WTC11 (cell line): ENCODE data around the gene ECM2. TPM values are rescaled to one million over a fixed set of nuclear protein-coding genes. Genes with fewer than 3 reads are reported as not detected.

Source experiments
- ATAC-seq: fragments of 200-7000 bp; cut with Tn5 transposase; 2 replicates; pipeline ENCODE4 v1.10.0; 2021; ENCODE audit warnings: mild to moderate bottlenecking, moderate library complexity
- CTCF ChIA-PET: fragments of 300-600 bp; sonication (Branson Sonifier 250); formaldehyde crosslinking; loops from one replicate; lab custom pipeline; 2021; ENCODE audit warnings: antibody characterized with exemption; lab: Charles Lee
- POLR2A ChIA-PET: fragments of 350-600 bp; sonication (Branson Sonifier 250); formaldehyde crosslinking; loops from one replicate; lab custom pipeline; 2021; ENCODE audit warnings: antibody characterized with exemption; lab: Charles Lee
- DNase-seq: peaks from one replicate; pipeline ENCODE4 v3.0.0; 2021; ENCODE audit warnings: low spot score
- H3K27ac Mint-ChIP-seq: 2 replicates; pipeline ENCODE4 v1.8.0; 2021; ENCODE audit warnings: mixed read lengths
- H3K27me3 Mint-ChIP-seq: 2 replicates; pipeline ENCODE4 v1.8.0; 2021; ENCODE audit warnings: low read depth, mild to moderate bottlenecking, moderate library complexity, mixed read lengths
- H3K36me3 Mint-ChIP-seq: 2 replicates; pipeline ENCODE4 v1.8.0; 2021; ENCODE audit warnings: mixed read lengths
- H3K4me1 Mint-ChIP-seq: 2 replicates; pipeline ENCODE4 v1.8.0; 2022; ENCODE audit warnings: mixed read lengths
- H3K4me3 Mint-ChIP-seq: 2 replicates; pipeline ENCODE4 v1.8.0; 2021; ENCODE audit warnings: mild to moderate bottlenecking, moderate library complexity, mixed read lengths
- H3K9me3 Mint-ChIP-seq: 2 replicates; pipeline ENCODE4 v1.8.0; 2021; ENCODE audit warnings: mixed read lengths
- AR ChIP-seq: fragments of 250-450 bp; sonication (Bioruptor Pico); IDR thresholded peaks from 2 replicates; pipeline ENCODE4 v1.9.0; 2021; ENCODE audit warnings: mild to moderate bottlenecking
- ATF6 ChIP-seq: sonication (generic); formaldehyde crosslinking; IDR thresholded peaks from 2 replicates; pipeline ENCODE4 v1.8.1; 2023; ENCODE audit warnings: mild to moderate bottlenecking, missing genetic modification reagents
- CBFB ChIP-seq: sonication (generic); formaldehyde crosslinking; IDR thresholded peaks from 2 replicates; pipeline ENCODE4 v1.8.1; 2022; ENCODE audit warnings: mild to moderate bottlenecking, low read depth, missing genetic modification reagents
- CTCF ChIP-seq: fragments of 200-600 bp; IDR thresholded peaks from 2 replicates; pipeline ENCODE4 v1.8.0; 2022; ENCODE audit warnings: antibody characterized with exemption
- EMX1 ChIP-seq: fragments of 250-450 bp; sonication (Bioruptor Pico); IDR thresholded peaks from 2 replicates; pipeline ENCODE4 v1.8.0; 2021; ENCODE audit warnings: mild to moderate bottlenecking
- FOXJ3 ChIP-seq: sonication (generic); formaldehyde crosslinking; IDR thresholded peaks from 2 replicates; pipeline ENCODE4 v1.9.0; 2021; ENCODE audit warnings: missing genetic modification reagents, mild to moderate bottlenecking, borderline replicate concordance
- FOXP4 ChIP-seq: sonication (generic); formaldehyde crosslinking; IDR thresholded peaks from 2 replicates; pipeline ENCODE4 v1.8.0; 2022; ENCODE audit warnings: mild to moderate bottlenecking, missing genetic modification reagents
- GABPB1 ChIP-seq: sonication (generic); formaldehyde crosslinking; IDR thresholded peaks from 2 replicates; pipeline ENCODE4 v1.8.1; 2023; ENCODE audit warnings: mild to moderate bottlenecking, missing genetic modification reagents
- NFYB ChIP-seq: sonication (generic); formaldehyde crosslinking; conservative IDR thresholded peaks from 2 replicates; pipeline ENCODE4 v1.8.0; 2022; ENCODE audit warnings: low read depth, missing genetic modification reagents
- NR1H2 ChIP-seq: sonication (generic); formaldehyde crosslinking; IDR thresholded peaks from 2 replicates; pipeline ENCODE4 v1.9.0; 2021; ENCODE audit warnings: mild to moderate bottlenecking, moderate library complexity, missing genetic modification reagents
- NR3C1 ChIP-seq: sonication (generic); formaldehyde crosslinking; conservative IDR thresholded peaks from 2 replicates; pipeline ENCODE4 v1.8.1; 2023; ENCODE audit warnings: low read depth, mild to moderate bottlenecking, missing genetic modification reagents
- OVOL2 ChIP-seq: fragments of 250-450 bp; sonication (Bioruptor Pico); IDR thresholded peaks from 2 replicates; pipeline ENCODE4 v1.9.0; 2021; ENCODE audit warnings: mild to moderate bottlenecking, borderline replicate concordance
- PRRX2 ChIP-seq: fragments of 250-450 bp; sonication (Bioruptor Pico); IDR thresholded peaks from 2 replicates; pipeline ENCODE4 v1.8.0; 2021; ENCODE audit warnings: mild to moderate bottlenecking
- RORB ChIP-seq: fragments of 250-450 bp; sonication (Bioruptor Pico); IDR thresholded peaks from 2 replicates; pipeline ENCODE4 v1.9.0; 2021; ENCODE audit warnings: mild to moderate bottlenecking
- TCF7 ChIP-seq: sonication (generic); formaldehyde crosslinking; IDR thresholded peaks from 2 replicates; pipeline ENCODE4 v1.8.0; 2022; ENCODE audit warnings: mild to moderate bottlenecking, low read depth, missing genetic modification reagents, moderate library complexity
- TEAD1 ChIP-seq: sonication (generic); formaldehyde crosslinking; IDR thresholded peaks from 2 replicates; pipeline ENCODE4 v1.8.0; 2022; ENCODE audit warnings: mild to moderate bottlenecking, missing genetic modification reagents
- TEAD4 ChIP-seq: sonication (generic); formaldehyde crosslinking; IDR thresholded peaks from 2 replicates; pipeline ENCODE4 v1.8.0; 2022; ENCODE audit warnings: mild to moderate bottlenecking, missing genetic modification reagents
- ZNF317 ChIP-seq: sonication (generic); formaldehyde crosslinking; IDR thresholded peaks from 2 replicates; pipeline ENCODE4 v1.8.1; 2023; ENCODE audit warnings: low read depth, mild to moderate bottlenecking, moderate library complexity, missing genetic modification reagents, borderline replicate concordance
- ZNF423 ChIP-seq: fragments of 250-450 bp; sonication (Bioruptor Pico); IDR thresholded peaks from 2 replicates; pipeline ENCODE4 v2.1.2; 2022; ENCODE audit warnings: mild to moderate bottlenecking, moderate library complexity
- total RNA-seq: library from RNA; stranded (reverse); gene quantifications from 3 replicates; pipeline ENCODE4 v1.2.3, GENCODE V29; 2021

The ECM2 gene
- total RNA-seq, 1 experiment from 2014 or later = not detected

- Mint-ChIP-seq H3K4me1 (peaks cover 16% of the 10 kb centered on the region), H3K9me3 (no peaks in the 10 kb centered on the region), H3K27ac (no peak overlapping the region), H3K27me3 (no peaks in the 10 kb centered on the region), H3K36me3 (no peaks in the 10 kb centered on the region), H3K4me3 (no peak overlapping the region)
- ATAC-seq (no peak), DNase-seq (no peak)
- no peak for TF ChIP-seq RORB
- no peak for TF ChIP-seq NFYB (CRISPR knock-in tag)
- no peak for TF ChIP-seq ZNF317 (CRISPR knock-in tag)
- no peak for TF ChIP-seq CTCF
- TF ChIP-seq OVOL2 (CRISPR knock-in tag) = no peak
- TF ChIP-seq EMX1 (CRISPR knock-in tag) = no peak
- TF ChIP-seq NR1H2 (CRISPR knock-in tag) = no peak
- TF ChIP-seq TEAD4 (CRISPR knock-in tag) = no peak
- no peak for TF ChIP-seq ATF6 (CRISPR knock-in tag)
- no peak for TF ChIP-seq NR3C1
- TF ChIP-seq TEAD1 (CRISPR knock-in tag) = no peak
- no peak for TF ChIP-seq FOXJ3 (CRISPR knock-in tag)
- CTCF ChIA-PET = no interaction called here
- POLR2A ChIA-PET = interaction anchor here (0.6 kb wide), 1 partner anchor 13 kb away, joined by 3 read pairs; no protein-coding TSS in a partner anchor
Measured at GRCh38 chr9:92484563-92484962, 51.2 kb downstream of the ECM2 start.

GRCh38 chr9:92483627-92484545, 51.9 kb downstream of the ECM2 start:
- ATAC-seq (no peak), DNase-seq (no peak)
- no peak overlapping the region for H3K27ac Mint-ChIP-seq
- H3K36me3 Mint-ChIP-seq = no peaks in the 10 kb centered on the region
- POLR2A ChIA-PET = no interaction called here
- H3K9me3 Mint-ChIP-seq = no peaks in the 10 kb centered on the region
- CTCF ChIA-PET = no interaction called here
- H3K4me3 Mint-ChIP-seq = no peak overlapping the region
- TF ChIP-seq TEAD4 (CRISPR knock-in tag) = no peak
- no peaks in the 10 kb centered on the region for H3K27me3 Mint-ChIP-seq
- H3K4me1 Mint-ChIP-seq = peaks cover 17% of the 10 kb centered on the region

- ChIA-PET CTCF (no interaction called here), POLR2A (no interaction called here)
- no peak overlapping the region for H3K4me3 Mint-ChIP-seq
- peaks cover 17% of the 10 kb centered on the region for H3K4me1 Mint-ChIP-seq
- ATAC-seq (no peak), DNase-seq (no peak)
- no peaks in the 10 kb centered on the region for H3K27me3 Mint-ChIP-seq
- no peaks in the 10 kb centered on the region for H3K9me3 Mint-ChIP-seq
- TF ChIP-seq GABPB1 (CRISPR knock-in tag) = no peak
- no peak for TF ChIP-seq ZNF423 (CRISPR knock-in tag)
- no peak for TF ChIP-seq AR (CRISPR knock-in tag)
- no peak for TF ChIP-seq PRRX2 (CRISPR knock-in tag)
- TF ChIP-seq RORB = no peak
- TF ChIP-seq CBFB (CRISPR knock-in tag) = no peak
- no peak for TF ChIP-seq FOXP4 (CRISPR knock-in tag)
- no peak for TF ChIP-seq ATF6 (CRISPR knock-in tag)
- no peak for TF ChIP-seq TCF7 (CRISPR knock-in tag)
- H3K27ac Mint-ChIP-seq = no peak overlapping the region
- H3K36me3 Mint-ChIP-seq = no peaks in the 10 kb centered on the region
Measured at GRCh38 chr9:92482805-92483204, 53.0 kb downstream of the ECM2 start.
